Duodenal mucosa (tissue), 2 donors: ENCODE measurements around the gene SURF2.
"Not testable (repeated sequence)": the region's sequence is repeated elsewhere in the genome, so short reads cannot be mapped to it uniquely, and the experiment has no call there.

Experiments used
- H3K27ac ChIP-seq: one replicate; pipeline ENCODE4 v1.7.0; 2013; ENCODE audit warnings: low read depth, low read length
- H3K27me3 ChIP-seq, 2 donors: one replicate each; pipeline ENCODE4 v1.7.0; 2013; ENCODE audit warnings: low read length in 2 of 2, control low read depth in 1 of 2; ENCODE audit not compliant: insufficient read depth in 2 of 2, control insufficient read depth in 1 of 2
- H3K36me3 ChIP-seq, 2 donors: one replicate each; pipeline ENCODE4 v1.7.0; 2013; ENCODE audit warnings: low read length in 2 of 2, control low read depth in 1 of 2; ENCODE audit not compliant: insufficient read depth in 2 of 2, control insufficient read depth in 1 of 2
- H3K4me1 ChIP-seq, 2 donors: one replicate each; pipeline ENCODE4 v1.7.0; 2013; ENCODE audit warnings: low read length in 2 of 2, control low read depth in 1 of 2; ENCODE audit not compliant: insufficient read depth in 2 of 2, control insufficient read depth in 1 of 2
- H3K4me3 ChIP-seq, 2 donors: one replicate each; pipeline ENCODE4 v1.7.0; 2013; ENCODE audit warnings: low read length in 2 of 2, low read depth in 1 of 2
- H3K9ac ChIP-seq, 2 donors: one replicate each; pipeline ENCODE4 v1.7.0; 2013; ENCODE audit warnings: low read length in 2 of 2, low read depth in 1 of 2
- H3K9me3 ChIP-seq, 2 donors: one replicate each; pipeline ENCODE4 v1.7.0; 2013; ENCODE audit warnings: low read length in 2 of 2, control low read depth in 1 of 2; ENCODE audit not compliant: control insufficient read depth in 1 of 2

Gene SURF2

GRCh38 chr9:133375724-133376654 lies 19.6 kb downstream of the SURF2 start, which contains the start of the genes STKLD1 and SURF4:
Gene STKLD1 (plus strand): TSS chr9:133376366. CDS start chr9:133376474, 108 bp downstream.
Gene SURF4 (minus strand): TSS chr9:133376060. CDS start chr9:133375969, 91 bp downstream.
- Histone ChIP-seq H3K36me3 (peaks cover 11 to 19% of the 10 kb centered on the region in 2 donors), H3K9ac (peak within 1 kb of the TSS; percentile 69 to 95), H3K4me1 (peaks cover 26 to 44% of the 10 kb centered on the region in 2 donors), H3K27me3 (no peaks in the 10 kb centered on the region), H3K4me3 (peak within 1 kb of the TSS; percentile 87 to 97), H3K9me3 (no peaks in the 10 kb centered on the region), H3K27ac (peak within 1 kb of the TSS; percentile 88)

- Histone ChIP-seq H3K4me1 (peaks cover 13 to 32% of the 10 kb centered on the region in 2 donors), H3K36me3 (peaks cover 6 to 12% of the 10 kb centered on the region in 2 donors)
- not testable (repeated sequence) for H3K9me3 ChIP-seq, H3K27ac ChIP-seq, H3K9ac ChIP-seq, H3K4me3 ChIP-seq, H3K27me3 ChIP-seq
These were observed 20.9 kb downstream of the SURF2 start for GRCh38 chr9:133377280-133377679.

GRCh38 chr9:133377721-133378216 lies 21.4 kb downstream of the SURF2 start:
- H3K9ac ChIP-seq: no peak overlapping the region
- H3K27ac ChIP-seq: no peak overlapping the region
- peaks cover 8 to 27% of the 10 kb centered on the region in 2 donors for H3K4me1 ChIP-seq
- peaks cover under 1 to 7% of the 10 kb centered on the region in 2 donors for H3K36me3 ChIP-seq
- no peaks in the 10 kb centered on the region for H3K9me3 ChIP-seq
- no peak overlapping the region for H3K4me3 ChIP-seq
- H3K27me3 ChIP-seq: no peaks in the 10 kb centered on the region

DNA sequence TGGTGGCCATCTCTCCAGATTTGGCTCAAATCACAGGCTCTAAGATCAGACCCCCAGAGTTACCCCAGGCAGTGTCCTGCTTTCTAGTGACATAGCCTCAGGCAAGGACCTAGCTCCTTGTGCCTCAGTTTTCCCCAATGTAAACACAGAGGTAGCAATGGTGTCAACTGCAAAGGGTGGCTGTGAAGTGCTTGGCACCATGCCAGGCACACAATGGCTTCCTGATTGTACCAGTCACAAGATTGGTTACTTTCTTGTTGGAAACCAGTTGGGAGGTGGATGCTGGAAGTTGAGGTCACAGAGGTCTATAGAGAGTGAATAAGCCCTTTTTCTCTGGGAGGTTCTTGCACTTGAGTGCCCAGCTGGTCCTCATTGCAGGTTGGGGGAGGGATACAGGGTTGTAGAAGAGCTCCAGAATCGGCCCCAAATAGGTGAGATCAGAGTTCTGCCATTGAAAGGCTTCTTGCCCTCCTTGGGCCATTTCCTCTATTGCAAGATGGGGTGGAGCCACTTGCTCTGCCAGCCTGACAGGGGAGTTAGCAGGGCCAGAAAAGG lies 22.1 kb downstream of the SURF2 start:
- Histone ChIP-seq H3K9me3 (no peaks in the 10 kb centered on the region), H3K27me3 (no peaks in the 10 kb centered on the region), H3K9ac (no peak overlapping the region), H3K27ac (no peak overlapping the region), H3K4me1 (peaks cover 3 to 19% of the 10 kb centered on the region in 2 donors), H3K4me3 (no peak overlapping the region), H3K36me3 (no peaks in the 10 kb centered on the region)

- no peaks in the 10 kb centered on the region for H3K27me3 ChIP-seq
- no peak overlapping the region for H3K27ac ChIP-seq
- no peak overlapping the region for H3K4me3 ChIP-seq
- peaks cover 0 to 11% of the 10 kb centered on the region in 2 donors for H3K4me1 ChIP-seq
- H3K9me3 ChIP-seq: no peaks in the 10 kb centered on the region
- H3K36me3 ChIP-seq: no peaks in the 10 kb centered on the region
- H3K9ac ChIP-seq: no peak overlapping the region
These were observed 23.1 kb downstream of the SURF2 start for GRCh38 chr9:133379153-133380086.

DNA sequence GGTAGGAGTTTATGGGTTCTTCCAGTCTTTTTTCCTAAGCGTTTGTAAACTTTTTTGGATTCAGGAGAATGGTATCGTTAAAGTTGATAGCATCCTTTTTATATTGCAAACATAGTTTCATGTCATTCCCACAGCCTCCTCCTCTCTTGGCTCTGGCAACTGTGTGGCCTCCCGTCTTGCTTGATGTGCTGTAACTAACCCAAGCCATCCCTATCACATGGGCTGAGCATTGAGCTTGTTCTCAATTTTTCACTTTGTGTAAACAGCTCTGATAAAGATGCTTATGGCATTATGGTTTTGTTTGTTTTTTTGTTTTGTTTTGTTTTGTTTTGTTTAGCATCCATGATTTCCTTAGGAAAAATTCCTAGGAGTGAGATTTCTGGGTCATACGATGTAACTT lies 24.4 kb downstream of the SURF2 start:
- Histone ChIP-seq H3K36me3 (no peaks in the 10 kb centered on the region), H3K27ac (no peak overlapping the region), H3K27me3 (no peaks in the 10 kb centered on the region), H3K9ac (no peak overlapping the region), H3K4me3 (no peak overlapping the region), H3K9me3 (no peaks in the 10 kb centered on the region), H3K4me1 (peaks cover 0 to 5% of the 10 kb centered on the region in 2 donors)

- Histone ChIP-seq H3K9me3 (no peaks in the 10 kb centered on the region), H3K27me3 (no peaks in the 10 kb centered on the region), H3K4me3 (no peak overlapping the region), H3K36me3 (no peaks in the 10 kb centered on the region), H3K9ac (no peak overlapping the region), H3K27ac (no peak overlapping the region), H3K4me1 (no peaks in the 10 kb centered on the region)
These were observed 26.3 kb downstream of the SURF2 start for GRCh38 chr9:133382507-133383141.

- Histone ChIP-seq H3K4me3 (no peak overlapping the region), H3K9ac (peak overlapping the region in 1 of 2 donors; percentile 13), H3K27ac (no peak overlapping the region), H3K27me3 (no peaks in the 10 kb centered on the region), H3K9me3 (no peaks in the 10 kb centered on the region), H3K36me3 (no peaks in the 10 kb centered on the region), H3K4me1 (no peaks in the 10 kb centered on the region)
These were observed 27.1 kb downstream of the SURF2 start for GRCh38 chr9:133383438-133383837.

DNA sequence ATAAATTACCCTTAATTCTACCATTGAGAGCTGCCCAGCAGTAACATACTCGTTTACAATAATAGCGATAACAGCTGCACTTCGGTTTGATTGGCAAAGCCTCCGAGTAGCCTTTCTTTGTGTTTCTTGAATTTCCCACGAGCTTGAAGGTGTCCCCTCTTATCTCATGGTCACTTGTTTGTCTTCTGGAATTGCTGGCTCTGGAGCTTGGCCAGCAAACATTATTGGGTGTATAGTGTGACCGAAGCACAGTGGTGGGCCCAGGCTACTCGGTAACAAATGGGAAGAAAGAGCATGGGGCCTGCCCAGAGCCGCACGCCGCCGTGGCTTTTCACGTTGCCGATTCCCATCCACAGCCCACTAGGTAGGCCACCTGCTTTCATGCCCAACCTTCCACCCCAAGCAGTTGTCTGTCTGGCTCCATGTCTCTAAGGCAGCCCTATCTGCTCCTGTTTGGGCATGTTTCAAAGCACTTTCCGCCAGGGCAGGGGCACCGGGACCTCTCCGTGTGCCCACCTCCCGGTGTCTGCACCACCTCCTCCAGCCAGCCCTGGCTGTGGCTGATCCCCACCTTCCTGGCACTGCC lies 28.5 kb downstream of the SURF2 start:
- Histone ChIP-seq H3K4me1 (no peaks in the 10 kb centered on the region), H3K4me3 (no peak overlapping the region), H3K9me3 (no peaks in the 10 kb centered on the region), H3K9ac (no peak overlapping the region), H3K27ac (no peak overlapping the region), H3K27me3 (no peaks in the 10 kb centered on the region), H3K36me3 (no peaks in the 10 kb centered on the region)
